Measurements from ENCODE around the gene NUAK2. TPM values are rescaled to one million over a fixed set of nuclear protein-coding genes. Genes with fewer than 3 reads are reported as not detected.

Gene NUAK2
- total and polyA plus RNA-seq, 2 of the 4 experiments (the other 2 are of a cell fraction): 7.2 to 17.6 TPM

- Histone ChIP-seq H3K9me3 (ENCODE audit: control insufficient read depth, insufficient read depth, low read length) (no peaks in the 10 kb centered on the region; the same call in 1 of the 2 replicates), H3K56ac (ENCODE audit: extremely low read depth, insufficient read depth, low read length) (no peak overlapping the region), H3K9me1 (ENCODE audit: insufficient read depth, low read length) (no peaks in the 10 kb centered on the region), H2BK120ac (ENCODE audit: low read depth, low read length) (no peak overlapping the region), H2BK15ac (ENCODE audit: low read depth, low read length) (no peak overlapping the region), H2AK9ac (replicated peaks; ENCODE audit: low read depth, low read length, poor library complexity) (no peak overlapping the region), H3K36me3 (ENCODE audit: control insufficient read depth, insufficient read depth, low read length) (no peaks in the 10 kb centered on the region), H3K23ac (ENCODE audit: low read depth, low read length) (no peak overlapping the region), H3K4me2 (ENCODE audit: low read depth, low read length) (no peak overlapping the region), H4K5ac (ENCODE audit: low read depth, low read length) (no peak overlapping the region), H3K4me3 (ENCODE audit: insufficient read depth, low read depth, low read length) (no peak overlapping the region), H3K79me1 (ENCODE audit: low read depth in 1 of 2, low read length in 2 of 2) (no peaks in the 10 kb centered on the region), H3K14ac (replicated peaks; ENCODE audit: low read depth, low read length) (no peak overlapping the region), H4K20me1 (ENCODE audit: insufficient read depth, low read length) (no peaks in the 10 kb centered on the region), H3K27ac (ENCODE audit: insufficient read depth, low read length) (no peak overlapping the region), H4K91ac (ENCODE audit: insufficient read depth, low read depth, low read length) (no peak overlapping the region), H3K9ac (ENCODE audit: low read depth, low read length) (no peak overlapping the region), H3K18ac (ENCODE audit: low read depth, low read length) (no peak overlapping the region), H2AK5ac (ENCODE audit: low read depth, low read length) (no peak overlapping the region), H2BK5ac (ENCODE audit: low read depth, low read length, poor library complexity, severe bottlenecking) (no peak overlapping the region), H3K27me3 (ENCODE audit: control insufficient read depth, insufficient read depth, low read length) (peaks cover 80% of the 10 kb centered on the region), H3K4me1 (ENCODE audit: control insufficient read depth, insufficient read depth, low read length) (no peaks in the 10 kb centered on the region), H2BK20ac (ENCODE audit: low read depth, low read length) (no peak overlapping the region), H3K4ac (ENCODE audit: low read depth, low read length) (no peak overlapping the region), H2AFZ (replicated peaks; ENCODE audit: low read length, poor library complexity) (no peak overlapping the region), H4K8ac (ENCODE audit: low read depth in 2 of 2, low read length in 2 of 2) (no peak overlapping the region)
- intact Hi-C loops (cut with micrococcal nuclease) (no loop called here), dilution Hi-C loops (cut with HindIII; ENCODE audit: low sequenced_read_pairs, unreplicated experiment) (no loop called here), in situ Hi-C loops (cut with MboI; ENCODE audit: low sequenced_read_pairs) (no loop called here)
- no TSS peak for BruUV-seq (replicated peaks)
- no CpG with 5 or more reads among the region's 1 CpG for WGBS, 2 experiments (ENCODE audit: extremely low coverage in 2 of 2, insufficient read length in 1 of 2)
- CTCF ChIA-PET: interaction anchor here (0.6 kb wide), 1 partner anchor 55 kb away, joined by 3 read pairs; no protein-coding TSS in a partner anchor
- no peak for TF ChIP-seq RFX5 (IDR thresholded peaks at IDR 0.05; ENCODE audit: low read depth, low read length)
- TF ChIP-seq MAZ (IDR thresholded peaks at IDR 0.05; ENCODE audit: borderline replicate concordance, low read depth, low read length): no peak
- TF ChIP-seq USF2 (IDR thresholded peaks at IDR 0.05; ENCODE audit: low read depth, low read length): no peak
- ATAC-seq (ENCODE audit: low read depth) (no peak), DNase-seq (no peak)
- POLR2A ChIA-PET (ENCODE audit: unreplicated experiment): no interaction called here
Measured at GRCh38 chr1:205340676-205341075, 19.1 kb upstream of the NUAK2 start.
